GM18508 (cell line): ENCODE results near the gene CIITA.

ENCODE experiments used
- ATAC-seq: cut with Tn5 transposase; IDR thresholded peaks from one replicate; pipeline ENCODE4 v1.9.1; 2021; ENCODE audit warnings: moderate number of reproducible peaks; ENCODE audit not compliant: insufficient read depth, unreplicated experiment

The CIITA gene

DNA sequence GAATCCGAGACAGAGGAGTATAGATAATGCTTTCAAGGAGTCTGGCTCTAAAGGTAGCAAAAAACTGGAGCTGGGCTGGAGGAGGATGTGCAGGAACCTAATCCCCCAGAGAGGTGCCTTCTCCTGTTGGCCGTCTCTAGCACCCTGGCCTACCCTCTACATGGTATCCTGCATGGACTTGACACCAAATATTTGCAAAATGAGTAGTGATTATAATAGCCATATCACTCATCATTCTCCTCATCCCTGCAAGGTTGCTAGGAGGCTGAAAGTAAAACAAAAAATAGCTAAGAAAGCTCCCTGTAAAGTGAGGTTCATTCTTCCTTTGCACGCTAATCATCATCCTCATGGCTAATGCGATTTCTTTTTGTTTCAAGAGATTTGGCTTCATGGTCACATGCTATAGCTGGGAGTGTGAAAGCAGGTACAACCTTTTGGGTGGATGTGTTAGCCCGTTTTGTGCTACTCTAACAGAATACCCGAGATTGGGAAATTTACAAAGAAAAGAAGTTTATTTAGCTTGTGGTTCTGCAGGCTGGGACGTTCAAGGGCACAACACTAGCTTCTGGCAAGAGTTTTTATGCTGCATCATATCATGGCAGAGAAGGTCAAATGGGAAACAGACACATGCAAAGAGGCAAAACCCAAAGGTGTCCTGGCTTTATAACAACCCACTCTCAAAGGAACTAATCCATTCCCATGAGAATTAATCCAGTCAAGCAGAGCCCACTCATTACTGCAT is 27.1 kb upstream of the CIITA start:
- ATAC-seq = no peak

DNA sequence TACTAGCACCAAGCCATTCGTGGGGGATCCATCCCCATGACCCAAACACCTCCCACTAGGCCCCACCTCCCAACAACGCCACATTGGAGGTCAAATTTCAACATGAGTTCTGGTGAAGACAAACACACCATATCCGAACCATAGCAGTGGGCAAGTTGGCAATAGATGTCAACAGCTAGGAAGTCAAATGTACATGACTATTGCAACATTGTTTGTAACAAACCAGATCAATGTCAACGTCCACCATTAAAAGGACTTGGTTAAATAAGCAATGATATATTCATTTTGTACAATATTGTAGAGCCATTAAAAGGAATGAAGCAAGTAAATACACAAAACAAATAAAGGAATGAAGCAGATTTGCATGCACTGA is 26.5 kb upstream of the CIITA start:
- ATAC-seq = no peak

DNA sequence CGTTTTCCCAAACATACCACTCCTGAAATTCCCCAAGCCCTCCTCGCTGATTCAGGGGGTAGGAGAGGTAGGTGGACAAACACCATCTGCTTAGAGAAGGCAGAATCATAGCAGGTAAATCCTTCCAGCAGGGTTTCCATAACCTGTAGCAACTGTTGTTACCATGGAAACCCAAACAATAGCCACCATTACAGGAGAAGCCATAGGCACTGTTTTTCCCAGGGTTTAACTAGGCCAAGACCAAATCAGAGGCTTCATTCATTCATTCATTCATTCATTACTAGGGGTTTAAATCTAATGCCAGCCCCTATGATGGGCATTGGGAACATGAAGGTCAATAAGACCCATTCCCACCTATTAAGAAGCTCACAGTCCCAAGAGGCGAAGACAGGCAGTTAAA is 25.5 kb upstream of the CIITA start:
- no peak for ATAC-seq

DNA sequence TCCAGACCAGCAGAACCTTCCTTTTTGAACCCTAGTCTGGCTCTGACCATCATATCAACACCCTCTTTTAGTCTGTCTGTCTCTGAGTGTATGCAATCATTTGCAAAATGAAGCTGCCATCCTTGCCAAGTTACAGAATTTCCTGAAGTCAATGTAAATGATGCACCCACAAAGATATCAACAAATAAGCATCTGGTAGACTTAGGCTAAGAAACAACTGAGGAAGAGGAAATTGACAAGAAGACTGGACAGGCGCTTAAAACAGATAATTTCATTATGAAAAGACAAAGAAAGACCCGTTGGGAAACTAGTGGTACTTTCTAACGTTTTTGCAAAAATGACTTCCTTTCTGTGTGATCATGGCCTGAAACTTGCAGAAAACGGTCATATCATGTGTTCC is 24.7 kb upstream of the CIITA start:
- ATAC-seq = no peak

DNA sequence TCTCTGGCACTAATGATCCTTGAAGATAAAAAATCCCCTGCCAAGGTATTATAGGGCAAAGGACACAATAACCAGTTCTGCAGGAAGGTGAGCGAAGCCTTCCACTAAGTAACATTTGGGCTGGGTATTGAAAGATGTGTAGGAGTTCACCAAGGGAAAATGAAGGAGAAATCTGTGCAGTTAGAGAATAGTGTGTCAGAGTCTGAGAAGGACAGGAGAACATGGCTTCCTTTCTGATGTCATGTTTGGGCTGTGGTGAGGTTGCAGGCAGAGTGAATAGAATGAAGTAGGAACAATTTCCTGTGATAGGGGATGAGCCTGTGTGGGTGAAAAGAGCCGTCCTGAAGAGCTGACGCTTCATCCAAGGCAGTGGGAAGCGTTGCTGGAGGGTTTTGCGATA is 24.1 kb upstream of the CIITA start:
- ATAC-seq = no peak

DNA sequence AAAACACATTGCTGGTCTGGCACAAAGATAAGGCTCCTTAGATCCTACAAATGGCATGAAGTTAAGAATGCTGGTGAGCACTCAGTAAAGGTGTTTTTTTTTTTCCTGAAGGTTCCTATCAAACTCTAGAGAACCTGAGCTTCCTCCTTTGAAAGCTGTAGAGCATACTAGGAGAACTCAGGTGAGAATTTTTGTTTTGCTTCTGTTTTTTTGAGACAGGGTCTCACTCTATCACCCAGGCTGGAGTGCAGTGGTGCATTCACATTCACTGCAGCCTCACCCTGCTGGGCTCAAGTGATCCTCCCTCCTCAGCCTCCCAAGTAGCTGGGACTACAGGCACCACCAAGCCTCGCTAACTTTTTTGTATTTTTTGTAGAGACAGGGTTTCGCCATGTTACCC is 21.0 kb upstream of the CIITA start:
- no peak for ATAC-seq

DNA sequence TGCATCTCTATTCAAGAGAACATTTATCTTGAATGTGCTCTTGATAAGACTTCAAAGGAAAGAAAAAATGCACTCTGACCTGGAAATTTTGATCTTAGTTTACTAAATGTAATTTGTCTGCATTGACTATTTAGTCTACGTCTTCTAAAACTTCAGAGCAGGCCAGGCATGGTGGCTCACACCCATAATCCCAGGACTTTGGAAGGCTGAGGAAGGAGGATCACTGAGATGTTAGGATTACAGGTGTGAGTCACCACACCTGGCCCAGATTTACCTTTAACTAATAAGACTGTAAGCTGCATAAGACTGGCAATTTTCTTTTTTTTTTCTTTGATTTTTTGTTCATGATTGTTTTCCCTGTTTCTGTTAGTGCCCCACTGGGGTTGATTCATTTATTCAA is 18.8 kb upstream of the CIITA start:
- no peak for ATAC-seq

DNA sequence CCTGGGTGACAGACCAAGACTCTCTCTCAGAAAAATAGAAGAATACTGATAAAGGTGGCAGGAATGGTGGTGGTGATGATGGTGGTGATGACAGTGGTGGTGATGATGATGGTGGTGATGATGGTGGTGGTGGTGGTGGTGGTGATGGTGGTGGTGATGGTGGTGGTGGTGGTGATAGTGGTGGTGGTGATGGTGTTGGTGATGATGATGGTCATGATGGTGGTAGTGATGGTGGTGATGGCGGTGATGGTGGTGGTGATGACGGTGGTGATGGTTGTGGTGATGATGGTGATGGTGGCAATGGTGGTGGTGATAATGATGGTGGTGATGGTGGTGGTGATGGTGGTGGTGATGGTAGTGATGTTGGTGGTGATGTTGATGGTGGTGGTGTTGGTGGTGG is 18.0 kb upstream of the CIITA start:
- no peak for ATAC-seq

DNA sequence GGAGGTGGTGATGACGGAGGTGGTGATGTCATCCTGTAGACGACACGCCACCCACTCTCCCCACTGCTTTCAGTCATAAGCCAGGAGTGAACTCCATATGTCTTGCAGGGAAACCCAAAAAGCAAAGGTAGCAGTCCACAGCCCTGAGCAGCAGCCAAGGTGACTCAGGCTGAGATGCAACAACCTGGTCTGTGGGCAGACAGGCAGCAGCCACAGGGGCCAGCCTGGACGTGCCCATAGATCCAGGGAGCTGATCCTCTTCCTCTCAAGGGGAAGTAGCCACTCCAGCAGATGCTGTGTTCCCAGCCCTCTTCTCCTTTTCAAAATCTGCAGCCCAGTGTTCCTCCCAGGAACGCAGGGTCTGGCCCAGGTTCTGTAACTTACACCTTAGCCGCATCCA is 17.3 kb upstream of the CIITA start:
- no peak for ATAC-seq

DNA sequence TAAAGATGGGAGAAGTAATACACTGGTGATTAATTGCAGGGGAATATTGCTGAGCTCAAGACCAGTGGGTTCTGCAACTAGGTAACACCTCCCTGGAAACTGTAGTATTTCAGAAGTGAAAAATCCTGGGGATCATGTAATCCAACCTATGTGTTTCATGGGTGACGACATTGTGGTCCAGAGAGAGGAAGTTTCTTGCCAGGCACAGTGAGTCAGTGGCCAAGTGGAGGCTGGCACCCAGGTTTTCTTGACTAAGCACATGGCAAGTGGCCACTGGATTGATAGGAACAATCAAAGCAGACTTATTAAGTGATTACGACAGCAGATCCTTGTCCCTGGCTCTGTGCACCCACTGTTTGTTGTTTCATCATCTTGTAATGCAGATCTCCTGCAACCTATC is 14.6 kb upstream of the CIITA start:
- ATAC-seq = no peak

DNA sequence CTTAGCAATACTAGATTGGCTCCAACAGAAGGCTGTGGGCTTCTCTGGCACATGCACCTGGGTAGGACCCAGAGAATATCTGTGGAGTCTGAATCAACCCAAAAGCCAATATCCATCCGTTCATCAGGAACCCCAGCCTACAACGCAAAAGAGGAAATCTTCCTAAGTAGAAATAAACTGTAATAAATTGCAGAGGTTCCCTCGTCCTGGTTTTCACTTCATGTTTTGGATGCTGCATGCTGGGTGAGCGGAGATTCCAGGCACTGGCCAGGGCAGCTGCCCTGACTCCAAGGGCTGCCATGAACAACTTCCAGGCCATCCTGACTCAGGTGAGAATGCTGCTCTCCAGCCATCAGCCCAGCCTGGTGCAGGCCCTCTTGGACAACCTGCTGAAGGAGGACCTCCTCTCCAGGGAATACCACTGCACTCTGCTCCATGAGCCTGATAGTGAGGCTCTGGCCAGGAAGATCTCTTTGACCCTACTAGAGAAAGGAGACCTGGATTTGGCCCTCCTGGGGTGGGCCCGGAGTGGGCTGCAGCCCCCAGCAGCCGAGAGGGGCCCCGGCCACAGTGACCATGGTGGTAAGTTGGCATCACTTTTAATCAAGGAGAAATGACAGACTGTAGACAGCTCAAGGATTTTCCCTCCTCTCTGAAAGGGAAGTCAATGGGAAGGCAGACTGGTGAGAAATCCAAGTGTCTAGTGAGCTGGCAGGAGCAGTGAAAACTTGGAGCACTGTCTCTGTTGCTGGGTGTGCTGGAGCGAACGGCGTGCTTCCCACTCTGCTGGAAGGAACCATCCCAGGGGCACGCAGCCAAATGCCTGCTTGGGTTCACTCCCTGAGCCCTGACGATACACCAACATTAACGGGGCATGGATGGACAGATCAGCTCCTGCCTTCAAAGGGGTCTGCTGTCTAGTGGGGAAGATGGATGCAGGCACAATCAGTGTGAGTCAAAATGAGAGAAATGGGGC is 10.7 kb upstream of the CIITA start:
- no peak for ATAC-seq

DNA sequence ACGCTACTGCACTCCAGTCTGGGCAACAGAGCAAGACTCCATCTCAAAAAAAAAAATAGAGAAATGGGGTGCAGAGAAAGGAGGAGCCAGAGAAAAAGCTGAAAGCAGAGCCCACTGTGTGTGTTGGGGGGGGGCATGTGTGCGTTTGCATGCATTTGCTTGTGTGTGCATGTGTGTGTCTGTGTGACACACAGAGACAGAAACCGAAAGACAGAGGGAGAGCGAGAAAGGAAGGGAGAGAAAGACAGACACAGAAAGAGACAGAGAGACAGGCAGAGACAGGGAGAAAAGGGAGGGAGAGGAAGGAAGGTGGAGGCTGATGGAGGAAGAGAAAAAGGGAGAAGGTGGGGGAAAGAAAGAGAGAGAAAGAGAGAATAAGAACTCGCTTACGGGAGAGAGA is 9.8 kb upstream of the CIITA start:
- no peak for ATAC-seq

DNA sequence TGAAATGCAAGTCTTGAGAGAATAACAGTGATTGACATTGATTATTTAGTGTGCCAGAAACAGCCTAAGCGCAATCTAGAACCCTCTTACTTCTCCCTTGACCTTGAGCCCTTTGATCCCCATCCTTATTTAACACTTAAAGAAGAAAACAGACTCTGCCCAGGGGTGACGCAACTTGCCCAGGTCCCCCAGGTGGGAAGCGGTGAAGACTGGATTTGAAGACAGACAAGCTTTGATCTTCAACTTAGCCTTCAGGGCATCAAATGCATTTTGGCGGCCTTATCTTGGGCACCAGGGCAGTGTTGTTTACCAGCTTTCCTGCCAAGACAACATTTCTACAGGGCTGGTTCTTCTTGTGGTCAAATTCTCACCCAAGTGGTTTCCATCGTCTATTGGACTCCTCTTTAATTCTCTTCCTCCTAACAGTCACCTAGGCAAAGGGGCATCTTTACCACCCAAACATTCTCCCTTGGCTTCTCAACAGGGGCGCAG is 8.9 kb upstream of the CIITA start:
- ATAC-seq = no peak

DNA sequence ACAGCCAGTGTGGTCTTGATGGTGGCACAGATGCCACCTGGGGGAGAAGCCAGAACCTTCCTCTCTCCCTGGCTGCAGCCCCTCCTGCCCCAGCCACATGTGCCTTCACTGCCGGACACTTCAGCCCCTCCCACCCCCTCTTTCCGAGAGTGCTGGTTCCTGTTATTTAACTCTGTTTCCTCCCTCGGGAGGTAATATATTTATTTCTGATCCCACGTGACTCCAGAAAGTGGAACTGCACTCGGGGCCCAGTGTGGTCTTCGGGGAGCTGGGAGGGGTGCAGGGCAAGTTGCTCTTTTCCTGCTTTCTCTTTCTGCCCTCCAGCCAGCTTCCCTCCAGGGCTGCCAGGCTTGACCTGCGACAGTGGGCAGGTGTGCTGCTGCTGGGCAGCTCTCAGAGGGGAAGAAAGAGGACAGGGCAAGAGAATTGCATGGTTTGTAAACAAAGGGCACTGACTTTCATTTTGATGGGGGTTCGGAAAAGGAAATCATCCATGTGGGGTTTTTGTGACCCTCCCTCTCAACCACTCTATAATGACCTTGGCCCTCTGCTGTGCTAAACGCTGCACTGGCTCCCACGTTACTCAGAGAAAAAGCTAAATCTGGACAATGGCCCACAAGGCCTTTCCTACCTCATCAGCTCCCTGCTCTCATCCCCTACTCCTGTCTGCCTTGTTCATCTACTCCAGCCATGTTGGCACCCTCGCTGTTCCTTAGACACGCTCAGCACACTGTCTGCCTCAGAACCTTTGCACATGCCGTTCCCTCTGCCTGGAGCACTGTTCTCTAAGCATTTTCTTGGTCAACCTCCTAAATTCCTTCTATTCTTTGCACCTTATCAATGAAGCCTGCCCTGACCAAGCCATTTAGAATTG is 8.2 kb upstream of the CIITA start:
- no peak for ATAC-seq

DNA sequence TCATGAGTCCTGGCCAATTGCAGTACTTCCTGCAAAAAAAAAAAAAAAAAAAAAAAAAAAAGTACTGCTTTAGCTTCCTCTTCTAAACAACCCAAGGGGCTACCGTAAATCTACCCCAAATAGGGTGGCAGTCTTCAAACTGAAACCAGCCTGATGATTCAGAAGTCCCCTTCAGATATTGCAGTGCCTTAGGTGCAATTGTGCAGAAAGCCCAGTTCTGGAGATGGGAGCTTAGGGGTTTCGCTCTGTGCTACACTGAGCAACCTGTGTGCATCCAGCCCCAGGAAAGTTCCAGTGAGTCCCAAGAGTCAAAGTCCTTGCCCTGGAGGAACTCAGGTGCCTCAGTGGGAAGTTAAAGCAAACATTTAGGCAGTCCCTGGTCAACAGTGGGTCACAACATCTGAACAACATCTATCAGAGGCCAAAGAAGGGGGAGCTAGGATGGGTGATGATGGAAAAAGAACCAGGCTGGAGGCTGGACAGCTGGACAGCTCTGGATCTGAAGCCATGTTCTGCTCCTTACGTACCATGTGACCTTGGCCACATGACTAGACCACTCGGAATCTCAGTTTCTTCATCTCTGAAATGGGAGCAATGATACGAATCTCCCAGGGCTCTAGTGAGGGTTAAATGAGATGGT is 6.7 kb upstream of the CIITA start:
- ATAC-seq = no peak

DNA sequence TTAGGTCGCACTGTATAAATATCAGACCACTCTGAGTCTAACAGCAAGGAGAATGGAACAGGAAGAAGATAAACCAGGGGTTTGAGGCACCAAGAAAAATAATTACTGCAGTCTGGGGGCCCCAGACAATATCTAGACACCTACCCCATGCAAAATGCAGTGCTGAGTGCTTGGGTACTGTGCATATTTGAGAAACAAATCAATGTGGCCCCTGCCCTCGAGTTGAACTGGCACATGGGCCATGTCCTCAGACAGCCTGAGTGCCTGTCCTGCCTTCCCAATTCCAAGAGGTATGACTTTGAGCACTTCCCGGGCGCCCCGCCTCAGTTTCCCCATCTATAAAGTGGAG is 6.2 kb upstream of the CIITA start:
- no peak for ATAC-seq

DNA sequence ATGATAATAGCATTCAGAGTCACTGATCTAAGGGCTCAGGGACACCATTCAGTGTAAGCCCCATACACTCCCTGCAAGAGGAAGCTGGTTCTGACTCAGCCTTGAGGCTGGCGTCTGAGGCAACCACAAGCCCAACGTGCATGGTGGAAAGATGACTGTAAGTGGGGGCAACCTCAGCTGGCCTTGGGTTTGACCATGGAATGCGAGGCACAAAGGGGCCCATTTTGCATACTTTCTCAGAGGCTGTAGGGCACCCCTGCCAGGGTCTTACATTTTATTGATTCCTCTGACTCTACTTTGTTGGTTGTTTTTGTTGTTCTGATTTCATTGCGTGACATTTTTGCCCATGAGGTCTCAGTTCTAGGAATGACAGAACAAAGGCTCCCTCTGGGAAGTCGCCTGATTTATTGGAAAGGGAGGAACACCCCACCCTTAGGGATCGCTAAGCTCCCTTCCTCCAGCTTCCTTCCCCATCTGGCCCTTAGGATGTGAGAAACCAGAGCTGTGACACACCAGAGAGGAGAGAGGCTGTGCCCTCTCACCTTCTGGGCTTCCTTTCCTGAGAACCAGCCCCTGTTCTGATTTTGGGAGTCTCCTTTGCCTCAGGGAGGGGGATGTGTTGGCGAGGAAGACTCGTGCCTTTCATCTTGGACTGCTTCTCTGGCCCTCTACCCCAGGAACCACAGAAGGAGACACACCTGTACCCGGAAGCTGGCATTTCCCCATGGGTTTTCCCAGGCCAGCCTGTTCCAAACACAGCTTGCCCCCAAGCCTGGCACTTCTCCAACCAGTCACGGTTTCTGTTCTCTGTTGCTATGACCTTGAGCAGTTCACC is 5.6 kb upstream of the CIITA start:
- ATAC-seq = peak; percentile 41

DNA sequence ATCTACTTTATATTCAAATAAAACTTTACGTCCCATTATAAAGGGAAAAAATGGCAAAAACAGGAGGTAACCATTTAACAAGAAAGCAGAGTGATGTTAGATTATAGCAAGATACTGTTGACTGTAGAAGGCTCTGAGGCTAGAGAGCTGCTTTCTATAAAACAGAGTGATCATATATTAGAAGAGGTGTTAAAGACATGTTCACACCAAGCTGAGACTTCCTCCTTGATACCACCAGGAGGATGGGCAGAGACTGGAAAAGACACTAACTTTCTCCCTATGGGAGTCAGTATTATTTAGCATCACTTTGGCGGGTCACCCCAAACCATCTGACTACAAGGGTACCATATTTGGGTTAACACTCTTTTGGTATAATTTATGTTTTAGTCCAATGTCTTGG is 687 bp upstream of the CIITA start:
- no peak for ATAC-seq

DNA sequence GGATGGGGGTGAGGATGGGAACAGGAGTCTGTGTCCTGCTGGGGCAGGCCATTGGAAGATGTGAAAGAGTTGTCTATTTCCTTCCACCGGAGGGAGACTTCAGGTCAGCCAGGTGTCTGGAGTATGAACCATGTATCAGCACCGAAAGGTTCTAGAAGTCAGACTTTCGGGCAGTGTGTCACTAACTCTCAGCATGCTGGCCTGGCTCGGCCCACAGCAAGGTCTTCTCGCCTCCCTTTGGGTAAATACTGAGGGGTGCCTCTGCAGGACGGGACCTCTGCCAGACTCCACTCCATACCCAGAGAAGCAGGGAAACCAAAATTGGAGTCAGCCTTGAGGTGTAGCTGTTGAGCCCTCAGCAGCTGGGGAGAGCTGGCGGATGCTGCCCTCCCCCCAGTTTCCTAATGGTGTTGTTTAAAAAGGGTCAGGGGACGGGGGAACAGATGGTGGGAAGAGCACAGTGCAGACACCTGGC is 507 bp downstream of the CIITA start:
- no peak for ATAC-seq
